OCI-LY7 (cell line): ENCODE results near the gene ZBTB37.

Source experiments
- CTCF ChIP-seq: fragments of 200-600 bp; sonication (generic); conservative IDR thresholded peaks from 2 replicates; pipeline ENCODE4 v1.5.1; 2014; ENCODE audit warnings: mild to moderate bottlenecking, antibody characterized with exemption, low read length, moderate library complexity, mixed read lengths
- EZH2phosphoT487 ChIP-seq: fragments of 200-600 bp; sonication (generic); IDR thresholded peaks from 2 replicates; pipeline ENCODE4 v1.6.1; 2018; ENCODE audit warnings: low read depth, borderline replicate concordance, mild to moderate bottlenecking, mixed run types, antibody characterized with exemption, low read length, moderate library complexity, mixed read lengths

- TF ChIP-seq CTCF = no peak
- TF ChIP-seq EZH2phosphoT487 = no peak
These were observed 2.6 kb upstream of the ZBTB37 start for GRCh38 chr1:173865468-173866164.
